Measurements from ENCODE around the gene RNASE11. TPM values are rescaled to one million over a fixed set of nuclear protein-coding genes. Genes with fewer than 3 reads are reported as not detected.

RNASE11 gene
- total and polyA plus RNA-seq, 9 of the 15 experiments (the other 6 are each of a cell fraction or from before 2014, with no cell fraction given) = 0.16 to 0.29 (median 0.22) TPM; not detected in 6

DNA sequence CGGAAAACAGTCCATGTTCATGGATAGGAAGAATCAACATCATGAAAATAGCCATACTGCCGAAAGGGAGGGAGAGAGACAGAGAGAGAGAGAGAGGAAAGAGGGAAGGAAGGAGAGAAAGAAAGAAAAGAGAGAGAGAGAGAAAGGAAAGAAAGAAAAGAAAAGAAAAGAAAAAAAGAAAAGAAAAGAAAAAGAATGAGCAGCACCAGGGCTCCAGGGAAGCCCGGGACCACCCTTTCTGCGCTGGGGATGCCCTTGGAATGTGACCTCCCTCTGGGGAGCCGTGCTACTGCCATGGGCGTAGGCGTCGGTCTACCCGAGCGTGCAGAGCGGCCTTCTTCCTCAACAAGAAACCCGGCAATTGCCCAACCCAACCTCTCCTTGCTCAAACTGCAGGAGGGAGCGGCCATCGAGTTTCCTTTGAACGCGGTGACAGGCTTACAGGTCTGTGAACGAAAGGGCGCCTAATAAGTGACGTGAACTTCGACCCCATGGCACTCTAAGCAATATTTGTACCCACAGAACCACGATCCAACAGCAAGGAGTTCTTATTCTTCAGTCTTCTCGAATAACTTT, 36.8 kb upstream of the RNASE11 start (continued):
- no peak for TF ChIP-seq DACH1 (IDR thresholded peaks at IDR 0.05; ENCODE audit: partially characterized antibody)
- no peak; the same call in 1 of the 2 replicates for TF ChIP-seq CXXC5 (CRISPR knock-in tag; IDR thresholded peaks at IDR 0.05)
- peak; percentile 78 for TF ChIP-seq EGR1 (conservative IDR thresholded peaks at IDR 0.05)
- TF ChIP-seq MYNN (IDR thresholded peaks at IDR 0.05) = no peak
- no peak for TF ChIP-seq MYNN (CRISPR knock-in tag; IDR thresholded peaks at IDR 0.05)
- TF ChIP-seq, protein P1, sequence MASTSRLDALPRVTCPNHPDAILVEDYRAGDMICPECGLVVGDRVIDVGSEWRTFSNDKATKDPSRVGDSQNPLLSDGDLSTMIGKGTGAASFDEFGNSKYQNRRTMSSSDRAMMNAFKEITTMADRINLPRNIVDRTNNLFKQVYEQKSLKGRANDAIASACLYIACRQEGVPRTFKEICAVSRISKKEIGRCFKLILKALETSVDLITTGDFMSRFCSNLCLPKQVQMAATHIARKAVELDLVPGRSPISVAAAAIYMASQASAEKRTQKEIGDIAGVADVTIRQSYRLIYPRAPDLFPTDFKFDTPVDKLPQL (IDR thresholded peaks at IDR 0.05; ENCODE audit: extremely low read depth, insufficient read length) = no peak
- peak; percentile 31; the same call in 1 of the 2 replicates for TF ChIP-seq MTA1 (IDR thresholded peaks at IDR 0.05; ENCODE audit: borderline replicate concordance)
- TF ChIP-seq, protein P2, sequence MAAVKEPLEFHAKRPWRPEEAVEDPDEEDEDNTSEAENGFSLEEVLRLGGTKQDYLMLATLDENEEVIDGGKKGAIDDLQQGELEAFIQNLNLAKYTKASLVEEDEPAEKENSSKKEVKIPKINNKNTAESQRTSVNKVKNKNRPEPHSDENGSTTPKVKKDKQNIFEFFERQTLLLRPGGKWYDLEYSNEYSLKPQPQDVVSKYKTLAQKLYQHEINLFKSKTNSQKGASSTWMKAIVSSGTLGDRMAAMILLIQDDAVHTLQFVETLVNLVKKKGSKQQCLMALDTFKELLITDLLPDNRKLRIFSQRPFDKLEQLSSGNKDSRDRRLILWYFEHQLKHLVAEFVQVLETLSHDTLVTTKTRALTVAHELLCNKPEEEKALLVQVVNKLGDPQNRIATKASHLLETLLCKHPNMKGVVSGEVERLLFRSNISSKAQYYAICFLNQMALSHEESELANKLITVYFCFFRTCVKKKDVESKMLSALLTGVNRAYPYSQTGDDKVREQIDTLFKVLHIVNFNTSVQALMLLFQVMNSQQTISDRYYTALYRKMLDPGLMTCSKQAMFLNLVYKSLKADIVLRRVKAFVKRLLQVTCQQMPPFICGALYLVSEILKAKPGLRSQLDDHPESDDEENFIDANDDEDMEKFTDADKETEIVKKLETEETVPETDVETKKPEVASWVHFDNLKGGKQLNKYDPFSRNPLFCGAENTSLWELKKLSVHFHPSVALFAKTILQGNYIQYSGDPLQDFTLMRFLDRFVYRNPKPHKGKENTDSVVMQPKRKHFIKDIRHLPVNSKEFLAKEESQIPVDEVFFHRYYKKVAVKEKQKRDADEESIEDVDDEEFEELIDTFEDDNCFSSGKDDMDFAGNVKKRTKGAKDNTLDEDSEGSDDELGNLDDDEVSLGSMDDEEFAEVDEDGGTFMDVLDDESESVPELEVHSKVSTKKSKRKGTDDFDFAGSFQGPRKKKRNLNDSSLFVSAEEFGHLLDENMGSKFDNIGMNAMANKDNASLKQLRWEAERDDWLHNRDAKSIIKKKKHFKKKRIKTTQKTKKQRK (IDR thresholded peaks at IDR 0.05; ENCODE audit: borderline replicate concordance, low read depth, low read length) = no peak
- no peak for TF ChIP-seq NFRKB (IDR thresholded peaks at IDR 0.05; ENCODE audit: low read depth)
- no peak for TF ChIP-seq BRD9 (IDR thresholded peaks at IDR 0.05; ENCODE audit: low read depth, partially characterized antibody)
- no peak for TF ChIP-seq TCF7 (IDR thresholded peaks at IDR 0.05; ENCODE audit: borderline replicate concordance)
- TF ChIP-seq, protein P3, sequence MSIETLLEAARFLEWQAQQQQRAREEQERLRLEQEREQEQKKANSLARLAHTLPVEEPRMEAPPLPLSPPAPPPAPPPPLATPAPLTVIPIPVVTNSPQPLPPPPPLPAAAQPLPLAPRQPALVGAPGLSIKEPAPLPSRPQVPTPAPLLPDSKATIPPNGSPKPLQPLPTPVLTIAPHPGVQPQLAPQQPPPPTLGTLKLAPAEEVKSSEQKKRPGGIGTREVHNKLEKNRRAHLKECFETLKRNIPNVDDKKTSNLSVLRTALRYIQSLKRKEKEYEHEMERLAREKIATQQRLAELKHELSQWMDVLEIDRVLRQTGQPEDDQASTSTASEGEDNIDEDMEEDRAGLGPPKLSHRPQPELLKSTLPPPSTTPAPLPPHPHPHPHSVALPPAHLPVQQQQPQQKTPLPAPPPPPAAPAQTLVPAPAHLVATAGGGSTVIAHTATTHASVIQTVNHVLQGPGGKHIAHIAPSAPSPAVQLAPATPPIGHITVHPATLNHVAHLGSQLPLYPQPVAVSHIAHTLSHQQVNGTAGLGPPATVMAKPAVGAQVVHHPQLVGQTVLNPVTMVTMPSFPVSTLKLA (conservative IDR thresholded peaks at IDR 0.05) = no peak
- TF ChIP-seq ZNF551 (CRISPR knock-in tag; IDR thresholded peaks at IDR 0.05) = no peak
- TF ChIP-seq TEAD1 (CRISPR knock-in tag; IDR thresholded peaks at IDR 0.05) = peak in 1 of 2 experiments; percentile 49; a peak in 1 of 4 replicates
- TF ChIP-seq, protein P4, sequence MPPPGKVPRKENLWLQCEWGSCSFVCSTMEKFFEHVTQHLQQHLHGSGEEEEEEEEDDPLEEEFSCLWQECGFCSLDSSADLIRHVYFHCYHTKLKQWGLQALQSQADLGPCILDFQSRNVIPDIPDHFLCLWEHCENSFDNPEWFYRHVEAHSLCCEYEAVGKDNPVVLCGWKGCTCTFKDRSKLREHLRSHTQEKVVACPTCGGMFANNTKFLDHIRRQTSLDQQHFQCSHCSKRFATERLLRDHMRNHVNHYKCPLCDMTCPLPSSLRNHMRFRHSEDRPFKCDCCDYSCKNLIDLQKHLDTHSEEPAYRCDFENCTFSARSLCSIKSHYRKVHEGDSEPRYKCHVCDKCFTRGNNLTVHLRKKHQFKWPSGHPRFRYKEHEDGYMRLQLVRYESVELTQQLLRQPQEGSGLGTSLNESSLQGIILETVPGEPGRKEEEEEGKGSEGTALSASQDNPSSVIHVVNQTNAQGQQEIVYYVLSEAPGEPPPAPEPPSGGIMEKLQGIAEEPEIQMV (tag; conservative IDR thresholded peaks at IDR 0.05; ENCODE audit: low read depth) = 0 out of 2 replicates have a peak, but pooled peaks have one; percentile 16
- no peak for TF ChIP-seq NR2C2 (CRISPR knock-in tag; IDR thresholded peaks at IDR 0.05)
- peak; percentile 89 for TF ChIP-seq NR2C2 (tag; IDR thresholded peaks at IDR 0.05)
- TF ChIP-seq HDAC1 (IDR thresholded peaks at IDR 0.05) = peak in 1 of 2 experiments; percentile 26; a peak in 1 of 4 replicates
- TF ChIP-seq RFX1 (IDR thresholded peaks at IDR 0.05) = no peak
- TF ChIP-seq BRCA1 (IDR thresholded peaks at IDR 0.05) = no peak
- no peak for TF ChIP-seq BRCA1 (CRISPR knock-in tag; IDR thresholded peaks at IDR 0.05)
- no peak for TF ChIP-seq CBX5 (IDR thresholded peaks at IDR 0.05; ENCODE audit: borderline replicate concordance, low read depth)

All from K562 (cell line).